HCT116 (cell line): ENCODE data around the gene CNR2. TPM values are rescaled to one million over a fixed set of nuclear protein-coding genes. Genes with fewer than 3 reads are reported as not detected.

Source experiments
- ATAC-seq: fragments of 200-7000 bp; cut with Tn5 transposase; 2 replicates; pipeline ENCODE4 v1.9.1; 2020; ENCODE audit warnings: mild to moderate bottlenecking, moderate library complexity
- BruUV-seq: library from RNA; stranded (reverse); fragments of 400-500 nt; replicated peaks from 2 replicates; lab custom pipeline; 2021; lab: Mats Ljungman, UMichigan
- CTCF ChIA-PET: fragments of 300-600 bp; sonication (Branson Sonifier 250); formaldehyde crosslinking; loops from one replicate; lab custom pipeline; 2021; ENCODE audit warnings: antibody characterized with exemption; lab: Charles Lee
- POLR2A ChIA-PET: fragments of 300-600, 350-600 bp; sonication (Branson Sonifier 250); formaldehyde crosslinking; loops from one replicate; lab custom pipeline; 2021; ENCODE audit warnings: antibody characterized with exemption; lab: Charles Lee
- RAD21 ChIA-PET, 2 experiments: fragments of 300-600 bp; sonication (Branson Sonifier 250); formaldehyde crosslinking; loops; one replicate each; lab custom pipeline; 2023; ENCODE audit warnings: low total read pairs in 2 of 2; ENCODE audit not compliant: uncharacterized antibody in 2 of 2, unreplicated experiment in 2 of 2, low non-redundant PET in 1 of 2; lab: Charles Lee
- DNase-seq: peaks from one replicate; pipeline ENCODE4 v3.0.0-alpha.2; 2010; ENCODE audit warnings: low read depth, low spot score
- H2AFZ ChIP-seq: fragments of 200-600 bp; shearing (Covaris generic), sonication (generic); 2 replicates; pipeline ENCODE4 v1.6.1; 2017; ENCODE audit warnings: low read depth, mixed run types, mixed read lengths, antibody characterized with exemption, low read length; ENCODE audit not compliant: poor library complexity, severe bottlenecking
- H3K27ac ChIP-seq: 2 replicates; pipeline ENCODE4 v1.5.1; 2012; ENCODE audit warnings: low read depth, low read length
- H3K27me3 ChIP-seq: fragments of 200-600 bp; sonication (generic); 2 replicates; pipeline ENCODE4 v1.6.1; 2016; ENCODE audit warnings: mixed run types, low read length, mixed read lengths; ENCODE audit not compliant: insufficient read depth
- H3K36me3 ChIP-seq, 2 experiments: fragments of 200-500 bp in 1 of 2; fragments of 200-600 bp in 1 of 2; sonication (Bioruptor generic) in 1 of 2; sonication (generic) in 1 of 2; 2 replicates each; pipeline versions ENCODE4 v1.5.1 to v1.6.1; 2014 to 2016; ENCODE audit warnings: low read length in 2 of 2, inconsistent platforms in 1 of 2, mixed read lengths in 1 of 2, mixed run types in 1 of 2; ENCODE audit not compliant: insufficient read depth in 2 of 2, control insufficient read depth in 1 of 2
- H3K4me1 ChIP-seq, 2 experiments: fragments of 200-600 bp in 1 of 2; sonication (generic) in 1 of 2; 2 replicates each; pipeline versions ENCODE4 v1.5.1 to v1.6.1; 2012 to 2017; ENCODE audit warnings: low read length in 2 of 2, inconsistent platforms in 1 of 2, mild to moderate bottlenecking in 1 of 2, mixed read lengths in 1 of 2, mixed run types in 1 of 2, moderate library complexity in 1 of 2; ENCODE audit not compliant: insufficient read depth in 2 of 2, control insufficient read depth in 1 of 2
- H3K4me2 ChIP-seq: fragments of 200-600 bp; sonication (generic); 2 replicates; pipeline ENCODE4 v1.6.1; 2017; ENCODE audit warnings: mixed run types, low read length, mixed read lengths
- H3K4me3 ChIP-seq, 2 experiments: fragments of 200-600 bp in 1 of 2; sonication (generic) in 1 of 2; replicated peaks in 1 of 2; 2 replicates each; pipeline ENCODE4 v1.5.1; 2011 to 2016; ENCODE audit warnings: low read length in 2 of 2, control low read depth in 1 of 2, low read depth in 1 of 2, mild to moderate bottlenecking in 1 of 2, mixed read lengths in 1 of 2, mixed run types in 1 of 2
- H3K79me2 ChIP-seq: fragments of 200-600 bp; sonication (generic); 2 replicates; pipeline ENCODE4 v1.6.1; 2017; ENCODE audit warnings: mild to moderate bottlenecking, mixed run types, low read length, moderate library complexity, mixed read lengths; ENCODE audit not compliant: insufficient read depth
- H3K9ac ChIP-seq: fragments of 200-600 bp; sonication (generic); 2 replicates; pipeline ENCODE4 v1.6.1; 2016; ENCODE audit warnings: low read length, mixed read lengths
- H3K9me2 ChIP-seq: fragments of 200-600 bp; sonication (generic), shearing (Covaris generic); 2 replicates; pipeline ENCODE4 v1.6.1; 2017; ENCODE audit warnings: mixed run types, mild to moderate bottlenecking, moderate library complexity; ENCODE audit not compliant: insufficient read depth
- H3K9me3 ChIP-seq, 2 experiments: fragments of 200-500 bp in 1 of 2; fragments of 200-600 bp in 1 of 2; sonication (Bioruptor generic) in 1 of 2; sonication (generic) in 1 of 2; 2 replicates each; pipeline ENCODE4 v1.6.1; 2014 to 2017; ENCODE audit warnings: low read length in 2 of 2, mixed read lengths in 2 of 2, inconsistent platforms in 1 of 2, low read depth in 1 of 2, mild to moderate bottlenecking in 1 of 2, mixed run types in 1 of 2, moderate library complexity in 1 of 2; ENCODE audit not compliant: control insufficient read depth in 1 of 2, insufficient read depth in 1 of 2
- H4K20me1 ChIP-seq: fragments of 200-600 bp; sonication (generic), shearing (Covaris generic); 2 replicates; pipeline ENCODE4 v1.6.1; 2017; ENCODE audit warnings: mixed run types, mild to moderate bottlenecking, moderate library complexity; ENCODE audit not compliant: insufficient read depth
- ATF3 ChIP-seq: IDR thresholded peaks from 2 replicates; pipeline ENCODE4 v1.6.1; 2012
- CBX3 ChIP-seq: IDR thresholded peaks from 2 replicates; pipeline ENCODE4 v1.6.1; 2012; ENCODE audit warnings: low read depth
- CEBPB ChIP-seq: IDR thresholded peaks from 2 replicates; pipeline ENCODE4 v1.6.1; 2012; ENCODE audit warnings: low read depth
- EGR1 ChIP-seq: IDR thresholded peaks from 2 replicates; pipeline ENCODE4 v1.6.1; 2012; ENCODE audit warnings: low read depth
- ELF1 ChIP-seq: IDR thresholded peaks from 2 replicates; pipeline ENCODE4 v1.6.1; 2012; ENCODE audit warnings: low read depth, borderline replicate concordance
- FOSL1 ChIP-seq: IDR thresholded peaks from 2 replicates; pipeline ENCODE4 v1.6.1; 2012; ENCODE audit warnings: low read depth
- MAX ChIP-seq: IDR thresholded peaks from 2 replicates; pipeline ENCODE4 v1.6.1; 2012
- POLR2A ChIP-seq: IDR thresholded peaks from 2 replicates; pipeline ENCODE4 v1.7.0; 2011; ENCODE audit warnings: borderline replicate concordance; ENCODE audit not compliant: insufficient read depth, insufficient read length; ENCODE audit errors: extremely low read depth
- RAD21 ChIP-seq: IDR thresholded peaks from 2 replicates; pipeline ENCODE4 v1.6.1; 2012; ENCODE audit warnings: low read depth, mild to moderate bottlenecking
- SRF ChIP-seq: IDR thresholded peaks from 2 replicates; pipeline ENCODE4 v1.6.1; 2012; ENCODE audit warnings: low read depth
- YY1 ChIP-seq: IDR thresholded peaks from 2 replicates; pipeline ENCODE4 v1.6.1; 2011; ENCODE audit warnings: low read length, low read depth, moderate library complexity, mild to moderate bottlenecking; ENCODE audit not compliant: insufficient replicate concordance; ENCODE audit errors: extremely low read depth
- ZBTB33 ChIP-seq: IDR thresholded peaks from 2 replicates; pipeline ENCODE4 v1.6.1; 2011; ENCODE audit warnings: mild to moderate bottlenecking, low read length, moderate library complexity; ENCODE audit not compliant: insufficient replicate concordance; ENCODE audit errors: extremely low read depth
- ZFX ChIP-seq: fragments of 450-650 bp; IDR thresholded peaks from 2 replicates; pipeline ENCODE4 v1.6.1; 2017
- ZNF274 ChIP-seq: fragments of 200-500 bp; sonication (Bioruptor generic); IDR thresholded peaks from 2 replicates; pipeline ENCODE4 v1.6.1; 2014; ENCODE audit warnings: mild to moderate bottlenecking, low read depth, low read length, inconsistent platforms
- intact Hi-C: fragments of 100-400 bp; cut with micrococcal nuclease; formaldehyde crosslinking; loops from 2 replicates; pipeline ENCODE4 v1.10.0; 2022
- total RNA-seq: library from RNA; stranded (reverse); gene quantifications from one replicate; pipeline ENCODE4 v1.2.1, GENCODE V29; 2021; ENCODE audit not compliant: unreplicated experiment
- TF ChIP-seq, protein P1 (sequence below): IDR thresholded peaks from 2 replicates; pipeline ENCODE4 v1.6.1; 2012; ENCODE audit warnings: low read depth

CNR2 gene
- total RNA-seq, 1 experiment from 2014 or later: 0.05 TPM

- H3K4me3 ChIP-seq: no peak overlapping the region
- H3K36me3 ChIP-seq: no peaks in the 10 kb centered on the region
- ChIA-PET CTCF (no interaction called here), RAD21 (no interaction called here), POLR2A (no interaction called here)
- intact Hi-C loops: no loop called here
- H3K79me2 ChIP-seq: no peaks in the 10 kb centered on the region
- no peaks in the 10 kb centered on the region for H3K9me2 ChIP-seq
- H3K4me2 ChIP-seq: no peak overlapping the region
- ATAC-seq (no peak), DNase-seq (no peak)
- no TSS peak for BruUV-seq
- H4K20me1 ChIP-seq: no peaks in the 10 kb centered on the region
- H3K4me1 ChIP-seq: no peaks in the 10 kb centered on the region
- H3K27me3 ChIP-seq: no peaks in the 10 kb centered on the region
- H3K9me3 ChIP-seq: no peaks in the 10 kb centered on the region
- H3K9ac ChIP-seq: no peak overlapping the region
- no peak overlapping the region for H2AFZ ChIP-seq
- no peak for TF ChIP-seq EGR1
- no peak for TF ChIP-seq YY1
- no peak for TF ChIP-seq ATF3
- no peak for TF ChIP-seq ZBTB33
- TF ChIP-seq, protein P1, sequence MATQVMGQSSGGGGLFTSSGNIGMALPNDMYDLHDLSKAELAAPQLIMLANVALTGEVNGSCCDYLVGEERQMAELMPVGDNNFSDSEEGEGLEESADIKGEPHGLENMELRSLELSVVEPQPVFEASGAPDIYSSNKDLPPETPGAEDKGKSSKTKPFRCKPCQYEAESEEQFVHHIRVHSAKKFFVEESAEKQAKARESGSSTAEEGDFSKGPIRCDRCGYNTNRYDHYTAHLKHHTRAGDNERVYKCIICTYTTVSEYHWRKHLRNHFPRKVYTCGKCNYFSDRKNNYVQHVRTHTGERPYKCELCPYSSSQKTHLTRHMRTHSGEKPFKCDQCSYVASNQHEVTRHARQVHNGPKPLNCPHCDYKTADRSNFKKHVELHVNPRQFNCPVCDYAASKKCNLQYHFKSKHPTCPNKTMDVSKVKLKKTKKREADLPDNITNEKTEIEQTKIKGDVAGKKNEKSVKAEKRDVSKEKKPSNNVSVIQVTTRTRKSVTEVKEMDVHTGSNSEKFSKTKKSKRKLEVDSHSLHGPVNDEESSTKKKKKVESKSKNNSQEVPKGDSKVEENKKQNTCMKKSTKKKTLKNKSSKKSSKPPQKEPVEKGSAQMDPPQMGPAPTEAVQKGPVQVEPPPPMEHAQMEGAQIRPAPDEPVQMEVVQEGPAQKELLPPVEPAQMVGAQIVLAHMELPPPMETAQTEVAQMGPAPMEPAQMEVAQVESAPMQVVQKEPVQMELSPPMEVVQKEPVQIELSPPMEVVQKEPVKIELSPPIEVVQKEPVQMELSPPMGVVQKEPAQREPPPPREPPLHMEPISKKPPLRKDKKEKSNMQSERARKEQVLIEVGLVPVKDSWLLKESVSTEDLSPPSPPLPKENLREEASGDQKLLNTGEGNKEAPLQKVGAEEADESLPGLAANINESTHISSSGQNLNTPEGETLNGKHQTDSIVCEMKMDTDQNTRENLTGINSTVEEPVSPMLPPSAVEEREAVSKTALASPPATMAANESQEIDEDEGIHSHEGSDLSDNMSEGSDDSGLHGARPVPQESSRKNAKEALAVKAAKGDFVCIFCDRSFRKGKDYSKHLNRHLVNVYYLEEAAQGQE: no peak
- no peak for TF ChIP-seq CBX3
- TF ChIP-seq ZFX: no peak
- no peak for TF ChIP-seq FOSL1
- TF ChIP-seq ELF1: no peak
- no peak for TF ChIP-seq MAX
- no peak for TF ChIP-seq ZNF274
- TF ChIP-seq CEBPB: no peak
- TF ChIP-seq SRF: no peak
- TF ChIP-seq POLR2A: no peak
- no peak for TF ChIP-seq RAD21
- TF ChIP-seq, all 23 proteins: peak for 0
- H3K27ac ChIP-seq: no peak overlapping the region
Observed at GRCh38 chr1:23930270-23930669, 17.1 kb upstream of the CNR2 start.
